GM18867 (cell line): ENCODE measurements around the gene NR1D1.
A peak's percentile ranks its signal among the peaks of the same experiment; 100 is the strongest.
"Not testable (repeated sequence)": the region's sequence is repeated elsewhere in the genome, so short reads cannot be mapped to it uniquely, and the experiment has no call there.

Source experiments
- ATAC-seq: cut with Tn5 transposase; IDR thresholded peaks from one replicate; pipeline ENCODE4 v1.9.1; 2021; ENCODE audit warnings: mild to moderate bottlenecking, moderate library complexity; ENCODE audit not compliant: unreplicated experiment

NR1D1 gene

DNA sequence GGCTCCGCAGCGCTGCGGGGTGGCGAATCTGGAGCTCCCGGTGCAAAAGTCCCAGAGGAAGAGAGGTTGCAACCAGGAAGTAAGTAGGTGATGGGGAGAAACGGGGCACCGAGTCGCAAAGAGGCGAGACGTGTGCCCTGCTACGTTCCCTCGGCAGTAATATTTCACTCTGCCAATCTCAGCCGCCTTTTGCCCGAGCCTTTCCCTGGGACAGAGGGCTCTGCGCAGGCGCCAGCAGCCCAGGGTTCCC, at the start of gene NR1D1:
NR1D1 (minus strand) TSS at position 171 of the 250 bp plus-strand sequence. CDS start 495 bp downstream, outside the sequence.
- ATAC-seq: no peak

DNA sequence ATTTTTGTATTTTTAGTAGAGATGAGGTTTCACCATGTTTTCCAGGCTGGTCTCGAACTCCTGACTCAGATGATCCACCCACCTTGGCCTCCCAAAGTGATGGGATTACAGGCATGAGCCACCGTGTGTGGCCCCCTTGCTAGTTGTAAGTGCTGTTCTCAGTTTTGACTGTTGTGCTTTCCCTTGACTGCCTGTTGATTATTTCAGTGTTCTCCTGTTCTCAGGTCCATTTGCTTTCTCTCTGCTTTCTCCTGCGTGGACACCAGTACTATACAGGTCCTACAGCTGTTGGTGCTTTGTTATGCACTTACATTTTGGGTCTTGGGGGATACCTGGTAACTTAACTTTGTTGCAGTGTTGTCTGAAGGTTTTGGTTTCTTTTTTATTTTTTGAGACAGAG, 48.1 kb upstream of the NR1D1 start:
- ATAC-seq: no peak

DNA sequence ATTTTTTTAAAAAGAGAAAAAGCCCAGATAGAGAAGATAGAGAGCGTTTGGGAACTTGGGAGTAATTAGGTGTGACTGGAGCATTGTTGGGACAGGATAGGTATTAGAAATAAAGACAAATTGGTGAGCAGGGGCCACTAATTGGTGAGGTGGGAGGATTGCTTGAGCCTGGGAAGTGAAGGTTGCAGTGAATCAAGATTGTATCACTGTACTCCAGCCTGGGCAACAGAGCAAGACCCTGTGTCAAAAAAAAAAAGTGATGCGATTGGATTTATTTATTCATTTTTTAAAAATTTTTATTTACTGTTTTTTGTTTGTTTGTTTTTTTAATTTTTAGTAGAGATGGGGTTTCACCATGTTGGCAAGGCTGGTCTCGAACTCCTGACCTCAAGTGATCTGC, 45.1 kb upstream of the NR1D1 start:
- ATAC-seq: no peak

DNA sequence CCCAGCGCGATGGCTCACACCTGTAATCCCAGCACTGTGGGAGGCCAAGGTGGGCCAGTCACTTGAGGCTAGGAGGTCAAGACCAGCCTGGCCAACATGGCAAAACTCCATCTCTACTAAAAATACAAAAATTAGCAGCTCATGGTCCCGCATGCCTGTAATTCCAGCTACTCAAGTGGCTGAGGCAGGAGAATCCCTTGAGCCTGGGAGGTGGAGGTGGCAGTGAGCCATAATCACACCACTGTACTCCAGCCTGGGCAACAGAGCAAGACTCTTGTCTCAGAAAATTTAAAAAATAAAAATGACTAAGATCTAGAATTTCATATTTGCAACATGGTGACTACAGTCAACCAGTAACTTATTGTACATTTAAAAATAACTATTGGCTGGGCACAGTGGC, 42.8 kb upstream of the NR1D1 start:
- ATAC-seq: not testable (repeated sequence)

DNA sequence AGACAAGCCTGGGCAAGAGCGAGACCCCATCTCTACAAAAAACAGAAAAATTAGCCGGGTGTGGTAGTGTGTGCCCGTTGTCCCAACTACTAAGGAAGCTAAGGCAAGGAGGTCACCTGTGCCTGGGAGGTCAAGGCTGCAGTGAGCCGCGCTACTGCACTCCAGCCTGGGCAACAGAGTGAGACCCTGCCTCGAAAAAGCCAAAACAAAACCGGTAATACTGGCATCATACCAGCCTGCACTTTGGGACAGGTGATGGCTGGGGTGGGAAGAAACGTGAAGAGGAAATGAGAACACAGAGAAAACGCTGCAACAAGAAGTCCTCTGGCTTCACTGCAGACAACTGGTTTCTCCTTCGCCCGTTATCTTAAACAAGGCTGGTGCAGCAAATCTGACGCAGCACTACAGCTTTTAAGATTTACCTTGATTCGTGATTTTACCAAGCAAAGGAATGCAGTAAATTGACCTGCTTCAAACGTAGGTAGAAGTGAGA, 39.2 kb upstream of the NR1D1 start:
- ATAC-seq: peak; percentile 17

DNA sequence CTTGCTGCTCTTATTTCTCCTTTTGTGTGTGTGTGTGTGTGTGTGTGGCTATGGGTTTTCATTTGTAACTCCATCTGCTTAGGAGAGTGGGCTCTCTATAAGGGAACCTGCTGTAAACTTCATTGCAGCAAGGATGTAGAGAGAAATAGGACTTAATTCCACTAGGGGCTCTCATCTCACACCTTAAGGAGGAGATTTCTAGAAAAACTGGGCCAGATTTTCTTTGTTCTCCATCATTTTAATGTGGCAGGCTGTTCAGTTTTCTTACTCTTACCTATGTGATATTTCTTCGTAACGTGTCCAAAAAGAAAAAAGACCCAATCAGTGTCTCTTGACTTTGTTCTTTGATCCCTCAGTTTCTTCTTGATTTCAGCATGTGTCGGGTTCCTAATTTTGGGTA, 35.4 kb upstream of the NR1D1 start:
- no peak for ATAC-seq

DNA sequence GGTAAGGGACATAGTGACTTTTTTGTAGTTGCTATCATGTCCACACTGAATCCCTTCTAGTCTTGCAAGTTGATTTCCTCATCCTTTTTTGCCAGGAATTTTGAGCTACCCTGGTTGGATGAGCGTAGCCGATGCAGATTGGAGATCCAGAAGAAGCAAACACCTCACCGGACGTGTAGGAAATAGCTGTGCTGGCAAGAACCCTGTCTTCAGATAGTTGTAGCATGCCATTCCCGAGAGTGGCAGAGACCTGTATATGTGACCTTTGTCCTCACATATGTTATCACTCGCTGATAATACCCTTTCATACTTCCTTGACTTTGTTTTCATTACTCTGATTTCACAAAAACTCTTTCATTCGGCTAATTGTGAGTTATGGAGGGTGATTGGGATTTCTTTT, 33.8 kb upstream of the NR1D1 start:
- no peak for ATAC-seq

DNA sequence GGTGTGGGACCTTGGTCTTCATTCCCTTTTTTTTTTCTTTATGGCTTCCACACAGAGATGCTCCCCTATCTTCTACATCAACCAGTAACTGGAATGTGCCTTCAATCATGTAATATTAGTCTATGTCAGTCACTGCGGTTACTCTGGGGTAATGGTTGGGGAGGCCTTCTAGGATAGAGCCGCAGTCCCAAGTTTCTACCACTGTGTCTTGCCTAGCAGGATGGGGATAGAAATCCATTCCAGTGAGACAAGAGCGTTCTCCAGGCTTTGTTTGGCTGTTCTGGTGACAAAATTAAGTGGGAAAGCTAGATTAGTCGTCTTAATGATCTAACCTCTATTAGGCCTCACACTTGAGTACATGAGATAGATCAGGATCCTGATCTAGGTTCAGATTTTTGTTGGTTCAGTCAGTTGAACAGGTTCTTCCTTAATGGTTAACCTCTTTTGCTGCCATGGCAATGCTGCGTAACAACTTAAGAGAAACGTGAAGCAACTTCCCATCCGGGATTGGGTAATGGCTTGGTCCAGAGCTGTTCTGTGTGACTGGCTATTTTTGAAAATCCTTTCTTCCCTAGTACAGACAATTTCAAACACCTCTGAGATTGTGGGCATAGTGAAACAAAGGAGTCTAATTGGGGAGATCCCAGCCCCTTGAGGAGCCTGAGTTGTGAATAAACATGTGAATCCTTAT, 30.1 kb upstream of the NR1D1 start:
- no peak for ATAC-seq

DNA sequence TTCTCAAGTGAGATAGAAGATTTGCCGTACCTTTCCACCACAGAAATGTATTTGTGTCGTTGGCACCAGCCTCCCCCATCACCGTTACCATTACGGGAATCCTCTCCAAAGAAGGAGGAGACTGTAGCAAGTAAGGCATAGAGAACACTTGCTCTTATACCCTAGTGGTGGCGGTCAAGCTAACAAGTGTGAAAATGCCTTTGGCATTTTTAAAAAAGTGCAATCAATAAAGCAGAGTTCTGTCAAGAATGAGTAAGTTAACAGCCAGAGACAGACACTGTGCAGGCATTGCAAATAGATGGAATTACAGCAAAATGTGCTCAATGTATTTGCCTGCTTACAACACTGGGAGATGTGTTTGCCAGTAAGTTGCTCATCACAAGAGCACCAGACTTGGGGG, 29.1 kb upstream of the NR1D1 start:
- no peak for ATAC-seq

DNA sequence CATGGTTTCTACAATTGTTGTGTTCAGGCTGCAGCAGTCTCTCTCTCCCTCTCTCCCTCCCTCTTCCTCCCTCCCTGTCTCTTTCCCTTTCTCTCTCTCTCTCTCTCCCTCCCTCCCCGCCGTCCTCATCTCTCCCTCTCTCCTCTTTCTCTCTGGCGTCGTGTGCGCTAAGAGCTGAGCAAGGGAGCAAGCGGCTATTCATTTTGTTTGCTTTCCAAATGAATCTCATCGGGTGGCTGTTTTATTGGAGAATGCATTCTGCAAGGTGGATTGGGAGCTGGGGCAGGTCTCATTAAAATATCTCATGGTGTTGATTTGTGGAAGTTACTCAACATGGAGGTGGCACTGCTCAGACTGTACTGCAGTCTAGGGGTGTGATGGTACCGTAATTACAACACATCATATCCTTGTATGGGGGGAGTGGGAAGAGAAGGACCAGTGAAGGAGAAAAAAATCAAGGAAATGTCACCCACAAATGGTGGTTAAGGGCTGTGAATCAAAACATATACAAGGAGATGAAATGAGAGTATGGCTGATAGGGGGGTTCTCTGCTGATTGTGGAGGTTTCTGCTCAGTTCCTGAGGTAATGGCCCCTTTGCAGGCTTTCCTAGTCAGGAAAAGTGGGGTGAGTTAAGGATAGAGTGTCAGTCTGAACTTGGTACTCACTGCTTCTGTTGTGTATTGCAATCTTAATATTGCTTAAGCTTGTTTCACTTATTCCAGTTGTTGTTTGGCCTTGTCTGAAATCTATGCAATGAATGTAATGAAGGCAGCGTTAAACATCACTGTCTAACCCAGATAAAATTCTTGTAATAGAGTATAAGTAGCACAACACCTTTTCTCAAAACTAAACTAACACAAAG, 24.1 kb upstream of the NR1D1 start:
- ATAC-seq: no peak

DNA sequence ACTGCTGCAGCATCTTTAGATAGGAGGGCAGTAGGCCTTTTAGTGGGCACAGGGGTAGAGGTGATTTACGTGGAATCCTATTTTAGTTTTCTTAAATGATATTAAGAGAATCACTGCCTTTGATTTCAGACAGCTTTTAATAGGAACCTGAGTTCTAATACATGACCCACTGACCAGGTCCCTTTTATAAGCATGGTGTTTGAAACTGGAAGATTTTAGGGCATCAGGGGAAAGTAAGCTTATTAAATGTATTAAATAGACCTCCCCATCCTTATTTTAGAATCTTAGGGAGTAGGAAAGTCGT, 23.4 kb upstream of the NR1D1 start:
- no peak for ATAC-seq

DNA sequence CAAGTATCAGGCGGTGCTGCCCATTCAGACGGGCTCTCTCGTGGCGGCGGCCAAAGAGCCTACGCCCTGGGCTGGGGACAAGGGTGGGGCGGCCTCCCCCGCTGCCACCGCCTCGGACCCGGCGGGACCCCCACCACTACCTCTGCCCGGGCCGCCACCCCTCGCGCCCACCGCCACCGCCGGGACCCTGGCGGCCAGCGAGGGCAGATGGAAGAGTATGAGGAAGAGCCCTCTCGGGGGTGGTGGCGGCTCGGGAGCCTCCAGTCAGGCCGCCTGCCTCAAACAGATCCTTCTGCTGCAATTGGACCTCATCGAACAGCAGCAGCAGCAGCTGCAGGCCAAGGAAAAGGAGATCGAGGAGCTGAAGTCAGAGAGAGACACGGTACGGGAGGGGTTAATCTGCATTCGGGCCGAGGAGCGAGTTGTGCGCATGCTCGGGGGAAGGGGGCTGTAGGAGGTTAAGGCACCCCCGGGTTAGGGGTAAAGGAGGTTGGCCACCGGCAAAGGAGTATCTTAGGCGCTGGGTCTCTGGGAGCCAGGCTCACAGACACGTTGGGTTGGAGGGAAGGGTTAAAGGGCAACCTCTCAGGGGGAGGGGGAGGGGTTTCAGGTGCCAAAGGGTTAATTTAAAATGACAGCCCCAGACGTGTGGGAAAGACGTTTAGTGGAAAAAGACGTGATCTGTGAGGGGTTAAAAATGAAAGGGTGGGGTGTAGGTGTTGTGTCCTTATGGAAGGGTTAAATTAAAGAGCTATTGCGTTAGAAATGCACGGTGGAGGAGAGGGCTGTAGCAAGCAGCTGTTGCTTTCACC, 22.8 kb upstream of the NR1D1 start:
- ATAC-seq: peak; percentile 24

DNA sequence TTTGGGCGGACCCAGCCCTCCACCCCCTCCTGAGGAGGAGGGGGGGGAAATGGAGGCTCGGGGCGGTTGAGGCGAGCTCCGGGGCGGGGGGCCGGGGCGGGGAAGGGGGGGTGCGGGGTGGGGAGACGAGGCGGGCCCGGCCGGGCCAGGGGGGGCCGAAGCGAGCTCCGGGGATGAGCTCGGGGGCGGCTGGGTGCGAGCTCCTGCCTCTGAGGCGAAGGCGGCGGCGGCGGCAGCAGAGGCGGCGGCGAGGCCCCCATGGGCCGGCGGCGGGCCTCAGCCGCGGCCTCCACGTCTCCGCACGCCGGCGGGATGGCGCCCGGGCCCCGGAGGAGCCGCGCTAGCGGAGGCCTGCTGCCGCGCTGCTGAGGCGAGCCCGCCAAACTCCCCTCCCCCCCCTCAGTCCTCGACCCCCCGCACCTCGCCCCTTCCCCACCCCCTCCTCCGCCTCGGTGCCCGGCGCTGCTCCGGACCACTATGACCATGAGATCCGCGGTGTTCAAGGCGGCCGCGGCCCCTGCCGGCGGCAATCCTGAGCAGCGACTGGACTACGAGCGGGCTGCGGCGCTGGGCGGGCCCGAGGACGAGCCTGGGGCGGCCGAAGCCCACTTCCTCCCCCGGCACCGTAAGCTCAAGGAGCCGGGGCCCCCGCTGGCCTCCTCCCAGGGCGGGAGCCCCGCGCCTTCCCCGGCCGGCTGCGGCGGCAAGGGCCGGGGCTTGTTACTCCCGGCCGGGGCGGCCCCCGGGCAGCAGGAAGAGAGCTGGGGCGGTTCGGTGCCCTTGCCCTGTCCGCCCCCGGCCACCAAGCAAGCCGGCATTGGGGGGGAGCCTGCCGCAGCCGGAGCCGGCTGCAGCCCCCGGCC, 22.0 kb upstream of the NR1D1 start:
- peak; percentile 36 for ATAC-seq

DNA sequence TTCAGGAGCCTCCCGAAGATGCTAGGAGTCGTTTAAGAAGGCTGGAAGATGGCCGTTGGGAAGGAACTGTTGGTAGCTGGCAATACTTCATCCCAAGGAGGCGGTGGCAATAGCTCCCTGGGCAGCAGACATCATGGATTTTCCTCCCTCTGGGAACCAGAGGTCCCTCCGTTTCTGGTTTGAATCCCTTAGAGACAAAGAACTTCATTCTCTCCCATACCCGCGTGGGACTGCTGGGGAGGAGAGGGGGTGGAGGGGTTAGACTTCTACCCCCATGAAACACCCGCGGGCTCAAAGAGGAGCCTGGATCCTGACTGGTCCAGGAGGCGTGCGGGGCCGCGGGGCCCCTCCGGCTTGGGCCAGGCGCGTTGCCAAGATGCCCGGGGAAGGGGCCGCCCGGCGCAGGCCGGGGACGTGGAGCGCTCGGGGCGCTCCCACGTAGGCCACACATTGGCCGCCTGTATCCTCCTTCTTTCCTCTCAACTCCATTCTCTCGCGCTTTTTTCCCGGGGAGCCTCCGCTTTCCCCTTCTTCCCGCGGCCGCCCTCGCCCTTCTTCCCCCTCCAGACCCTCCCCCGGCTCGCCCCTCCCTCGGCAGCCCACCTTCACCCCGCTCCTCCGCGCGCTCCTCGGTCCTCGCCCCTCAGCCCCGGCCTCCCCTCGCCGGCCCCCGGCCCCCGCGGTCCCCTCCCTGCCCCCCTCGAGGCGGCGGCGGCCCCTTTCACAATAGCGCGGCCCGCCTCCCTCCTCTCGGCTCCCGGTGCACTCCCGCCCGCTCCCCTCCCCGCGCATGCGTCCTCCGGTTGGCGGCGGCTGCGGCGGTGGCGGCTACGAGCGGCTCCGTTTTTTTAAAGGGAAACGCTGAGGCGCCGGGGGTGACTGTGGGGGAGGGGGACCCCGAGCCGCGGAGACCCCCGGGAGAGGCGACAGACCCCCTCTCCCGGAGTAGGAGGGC, 21.1 kb upstream of the NR1D1 start, which contains the start of gene MSL1:
MSL1 (plus strand) TSS at position 791 of the 955 bp plus-strand sequence. CDS start 642 bp downstream, outside the sequence.
- peak; percentile 66 for ATAC-seq

DNA sequence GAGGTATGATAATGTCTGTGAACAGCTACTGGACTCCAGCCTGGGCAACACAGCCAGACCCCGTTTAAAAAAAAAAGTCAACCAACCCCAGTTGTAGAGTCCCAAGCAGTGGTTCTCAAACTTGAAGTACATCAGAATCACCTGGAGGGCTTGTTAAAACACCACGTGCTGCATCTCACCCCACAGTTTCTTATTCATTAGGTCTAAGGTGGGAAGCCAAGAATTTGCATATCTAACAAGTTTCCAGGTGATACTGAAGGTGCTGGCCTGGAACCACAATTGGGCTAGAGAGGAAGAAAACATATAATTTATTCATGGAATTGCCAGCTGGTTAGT, 14.7 kb upstream of the NR1D1 start:
- no peak for ATAC-seq

DNA sequence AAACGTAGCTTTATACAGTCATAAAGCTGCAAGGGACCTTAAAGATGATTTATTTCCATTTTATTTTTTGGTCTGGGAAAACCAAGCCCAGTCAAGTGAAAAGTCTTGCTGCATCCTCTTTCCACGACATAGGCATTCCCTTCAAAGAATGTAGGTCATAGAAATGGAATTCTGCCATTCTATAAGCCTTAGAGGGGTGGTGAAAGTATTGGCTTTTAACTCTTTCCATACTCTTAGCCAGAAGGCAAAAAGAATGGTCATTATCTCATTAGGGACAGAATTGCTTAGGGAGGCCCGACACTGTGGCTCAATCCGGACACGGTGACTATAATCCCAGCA, 13.5 kb upstream of the NR1D1 start:
- ATAC-seq: no peak

DNA sequence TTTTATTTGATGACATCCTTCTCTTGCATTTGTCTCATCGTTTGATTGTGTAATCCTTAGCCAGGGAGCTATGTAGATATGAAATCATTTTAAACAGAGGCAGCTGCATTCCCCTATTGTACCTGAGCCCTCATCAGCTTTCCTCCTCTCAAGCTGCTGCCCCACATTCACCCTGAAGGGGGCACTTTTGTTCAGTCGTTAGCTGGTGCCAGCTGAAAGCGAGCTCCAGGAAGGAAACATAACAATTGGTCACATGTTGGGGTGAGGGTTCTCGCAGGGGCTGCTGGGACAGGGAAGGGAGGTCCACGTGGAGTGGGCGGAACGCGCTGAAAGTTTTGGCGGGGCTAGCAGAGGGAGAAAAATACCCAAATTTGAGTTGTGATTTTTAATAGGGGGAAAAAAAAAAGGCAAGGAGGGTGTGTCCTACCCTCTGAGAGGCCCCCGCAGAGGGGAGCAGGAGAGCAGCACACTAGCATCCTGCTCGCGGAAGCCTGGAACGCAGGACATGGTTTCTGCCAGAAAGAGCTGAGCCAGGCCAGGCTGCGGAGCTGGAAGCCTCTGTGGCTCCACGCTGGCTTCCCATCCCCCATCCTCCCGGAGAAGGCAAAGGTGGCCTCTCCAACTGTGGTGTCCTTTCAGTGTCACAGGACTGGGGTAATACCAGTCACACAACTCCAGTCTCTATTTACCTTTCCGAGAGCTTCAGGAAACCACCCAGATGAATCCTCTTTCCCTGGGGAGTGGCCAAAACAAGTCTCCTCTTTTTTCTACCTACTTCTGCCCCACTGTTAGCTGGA, 12.9 kb upstream of the NR1D1 start:
- peak; percentile 85 for ATAC-seq

DNA sequence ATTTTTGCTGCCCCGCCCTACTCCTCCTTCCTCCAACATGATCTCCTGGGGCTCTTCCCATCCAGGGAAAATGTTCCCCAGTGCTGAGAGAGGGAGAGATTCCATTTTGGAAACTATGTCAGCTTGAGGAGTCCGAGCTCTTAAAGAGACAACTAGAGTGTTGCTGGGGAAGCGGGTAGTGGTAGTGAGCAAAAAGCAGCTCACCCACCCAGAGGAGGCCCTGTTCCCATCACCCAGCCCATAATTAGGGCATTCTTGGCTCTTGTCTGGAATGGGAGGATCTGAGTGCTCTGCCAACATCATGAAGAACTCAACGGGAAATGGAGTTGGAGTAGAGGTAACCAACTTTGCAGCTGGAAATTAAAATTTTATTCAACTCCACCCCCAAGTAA, 12.3 kb upstream of the NR1D1 start:
- no peak for ATAC-seq

DNA sequence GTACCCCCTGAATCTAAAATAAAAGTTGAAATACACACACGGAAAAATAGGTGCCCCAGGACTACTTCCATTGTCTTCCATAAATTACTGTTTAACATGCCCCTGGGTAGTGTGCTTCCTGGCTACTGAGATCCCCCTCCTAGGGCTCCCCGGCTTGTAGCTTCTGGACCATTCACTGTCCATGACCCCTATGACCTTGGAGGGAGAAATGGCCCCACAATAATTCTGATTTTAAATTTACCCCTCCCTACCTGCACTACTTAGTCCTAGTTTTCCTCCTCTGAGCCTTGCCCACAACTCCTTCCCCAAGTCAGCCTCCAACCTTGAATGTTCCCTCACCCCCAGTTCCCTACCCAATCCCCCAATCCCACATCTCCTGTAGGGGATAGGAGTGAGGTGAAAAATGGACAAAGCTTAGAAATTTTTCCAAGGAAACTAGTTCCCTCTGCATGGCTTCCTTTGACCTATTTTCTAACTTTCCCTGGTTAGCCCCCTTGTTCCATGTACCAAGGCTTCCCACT, 11.9 kb upstream of the NR1D1 start:
- no peak for ATAC-seq
